HG03196 (cell line): Measurements from ENCODE around the gene TECPR1.

ENCODE experiments used
- ATAC-seq: cut with Tn5 transposase; IDR thresholded peaks from one replicate; pipeline ENCODE4 v1.9.1; 2021; ENCODE audit not compliant: unreplicated experiment

TECPR1 gene

DNA sequence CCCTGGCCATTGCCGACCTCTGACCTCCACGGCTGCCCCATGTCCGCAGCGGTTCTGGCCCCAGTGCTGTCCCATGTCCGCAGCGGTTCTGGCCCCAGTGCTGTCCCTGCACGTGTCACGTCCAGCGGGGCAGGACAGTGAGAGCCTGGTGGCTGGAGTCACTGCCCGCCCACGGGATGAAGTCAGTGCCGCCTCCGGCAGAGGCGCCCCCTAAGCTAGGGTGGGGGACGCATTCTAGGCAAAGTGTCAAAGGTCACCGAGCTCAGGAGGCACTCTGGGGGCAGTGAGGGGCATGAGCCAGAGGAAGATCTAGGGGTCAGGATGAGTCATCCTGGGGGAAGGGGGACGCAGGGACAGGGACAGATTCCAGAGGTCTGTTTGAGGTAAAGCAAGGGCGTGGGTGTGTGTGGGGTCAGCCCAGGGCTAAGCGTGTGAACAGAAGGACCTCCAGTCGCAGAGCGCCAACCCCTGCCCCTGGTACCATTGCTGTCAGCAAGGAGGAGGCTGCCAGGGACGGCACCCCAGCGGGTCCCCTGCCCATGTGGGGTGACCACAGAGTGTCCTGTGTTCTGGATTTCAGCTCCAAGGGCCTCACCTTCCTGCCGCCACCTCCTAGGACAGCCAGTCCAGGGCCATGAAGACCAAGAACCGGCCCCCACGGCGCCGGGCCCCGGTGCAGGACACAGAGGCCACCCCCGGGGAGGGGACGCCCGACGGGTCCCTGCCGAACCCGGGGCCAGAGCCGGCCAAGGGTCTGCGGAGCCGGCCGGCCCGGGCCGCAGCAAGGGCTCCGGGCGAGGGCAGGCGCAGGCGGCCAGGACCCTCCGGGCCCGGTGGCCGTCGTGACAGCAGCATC, 40.1 kb downstream of the TECPR1 start:
- no peak for ATAC-seq

DNA sequence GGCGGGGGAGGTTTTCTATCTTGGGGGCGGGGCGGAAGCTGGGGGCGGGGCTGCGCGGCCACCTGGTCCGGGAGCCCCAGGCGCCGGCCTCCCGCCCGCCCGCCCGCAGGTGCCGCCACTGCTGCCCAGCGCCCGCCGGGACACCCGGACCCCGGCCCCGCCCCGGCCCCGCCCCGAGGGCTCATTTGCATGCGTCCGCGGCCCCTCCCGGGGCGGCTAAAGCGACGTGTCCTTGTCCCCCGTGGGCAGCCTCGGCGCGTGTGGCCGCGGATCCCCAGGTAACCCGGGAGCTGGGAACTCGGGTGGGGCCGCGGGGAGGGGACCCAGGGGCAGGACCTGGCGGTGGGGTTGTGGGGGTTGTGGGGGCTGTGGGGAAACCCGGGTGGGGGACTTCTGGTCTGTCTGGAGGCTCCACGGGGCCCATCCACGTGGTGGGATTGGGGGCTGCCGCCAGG, 40.8 kb downstream of the TECPR1 start, which contains the start of gene BHLHA15:
Gene BHLHA15 (plus strand): TSS at position 219 of the 455 bp plus-strand sequence. CDS start 871 bp downstream, outside the sequence.
- ATAC-seq: no peak

DNA sequence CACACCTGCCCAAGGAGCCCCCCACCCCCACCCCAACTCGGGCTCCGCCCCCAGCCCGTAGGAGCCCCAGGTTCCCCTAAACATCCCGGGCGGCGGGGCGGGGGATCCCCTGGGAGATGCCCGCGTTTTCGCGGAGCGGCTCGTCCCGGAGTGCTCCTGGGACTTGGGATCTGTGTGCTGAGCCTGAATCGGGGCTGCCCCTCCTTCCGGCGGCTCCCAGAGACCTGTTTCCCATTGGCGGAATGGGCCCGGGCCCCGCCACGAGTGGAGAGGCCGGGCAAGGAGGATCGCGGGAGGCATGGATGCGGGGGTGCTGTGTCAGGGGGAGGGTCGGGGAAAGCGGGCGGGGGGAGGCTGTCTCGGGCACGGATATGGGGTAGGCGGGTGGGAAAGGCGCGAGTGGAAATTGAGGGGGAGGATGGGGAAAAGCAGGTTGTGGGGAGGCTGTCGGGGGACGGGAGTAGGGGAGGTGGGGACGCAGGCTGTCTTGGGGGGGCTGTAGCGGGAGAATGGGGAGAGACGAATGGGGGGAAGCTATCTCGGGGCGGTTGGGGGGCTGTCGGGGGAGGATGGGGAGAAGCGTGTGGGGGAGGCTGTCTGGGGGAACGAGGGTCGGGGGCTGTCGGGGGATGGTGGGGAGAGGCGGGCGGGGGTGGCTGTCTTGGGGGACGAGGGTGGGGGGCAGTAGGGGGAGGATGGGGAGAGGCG, 41.4 kb downstream of the TECPR1 start:
- ATAC-seq: no peak

DNA sequence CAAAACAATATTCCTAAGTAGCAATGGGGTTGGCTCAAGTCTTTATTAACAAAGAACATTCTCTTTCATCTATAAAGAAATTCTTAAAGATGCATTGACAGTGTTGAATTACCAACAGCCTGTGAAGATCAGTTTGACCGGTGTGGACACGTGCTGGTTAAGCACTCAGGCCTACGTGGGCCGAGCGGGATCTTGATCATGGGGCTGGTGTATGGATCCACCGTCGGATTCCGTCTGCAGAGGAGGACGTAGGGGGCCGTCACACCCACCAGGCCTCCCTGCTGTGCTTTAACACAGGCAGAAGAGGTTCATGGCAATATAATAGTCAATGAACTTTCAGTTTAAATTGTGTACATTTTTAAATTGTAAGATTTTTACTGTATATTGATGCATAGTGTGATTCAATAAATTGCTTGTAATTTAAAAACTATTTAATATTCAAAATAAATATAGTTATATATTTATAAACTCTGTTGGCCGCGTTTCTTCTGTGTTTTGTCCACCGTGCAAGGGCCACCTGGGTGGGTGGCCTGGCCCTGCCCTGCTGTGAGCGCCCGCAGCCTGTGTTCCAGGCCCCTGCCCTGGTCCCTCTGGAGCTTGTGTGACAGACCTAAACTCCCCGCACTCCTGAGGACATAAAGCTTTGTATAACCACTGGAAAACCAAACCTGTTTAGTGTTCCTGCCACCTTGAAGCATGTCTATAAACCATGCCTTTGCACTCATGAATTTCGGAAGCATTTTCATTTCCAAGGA, 42.7 kb downstream of the TECPR1 start:
- ATAC-seq: no peak

DNA sequence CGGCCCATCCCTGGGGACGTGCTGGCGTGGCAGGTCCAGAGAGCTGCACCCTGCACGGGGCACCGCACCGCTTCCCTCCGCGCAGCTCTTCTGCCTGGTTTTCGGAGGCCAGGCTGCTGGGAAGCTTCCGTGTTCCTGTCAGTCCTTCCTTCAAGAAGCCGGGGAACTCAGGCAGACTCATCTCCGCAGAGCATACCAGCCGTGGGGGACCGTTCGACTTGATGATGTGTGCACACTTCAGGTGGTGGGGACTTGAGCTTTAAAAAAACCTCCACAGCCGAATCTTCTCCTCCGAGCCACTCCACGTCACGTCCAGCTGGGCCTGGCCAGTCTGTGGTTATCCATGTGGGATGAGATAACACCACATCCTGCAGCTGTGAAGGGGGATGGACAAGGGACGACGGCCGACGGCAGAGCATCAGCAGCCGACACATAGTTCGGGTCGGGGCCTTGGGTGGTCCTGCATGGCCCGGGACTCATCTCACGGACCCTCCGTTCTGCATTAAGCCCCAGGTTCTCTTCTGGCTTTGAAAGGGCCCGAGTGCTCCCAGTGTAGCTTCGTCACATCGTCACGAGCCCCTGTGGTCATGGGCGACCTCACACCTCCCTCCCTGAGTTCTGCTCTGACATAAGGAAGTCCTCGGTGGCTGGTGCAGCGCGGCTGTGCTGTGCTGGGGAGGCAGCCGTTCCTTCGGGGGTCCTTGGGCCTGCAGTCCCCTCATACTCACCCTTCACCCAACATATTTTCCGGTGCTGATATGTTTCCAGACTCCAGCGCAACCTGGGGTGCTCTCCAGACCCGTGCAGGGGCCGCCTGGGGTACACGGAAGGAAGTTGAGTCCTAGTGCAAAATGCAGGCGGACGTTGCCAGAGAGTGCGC, 45.3 kb downstream of the TECPR1 start:
- no peak for ATAC-seq

DNA sequence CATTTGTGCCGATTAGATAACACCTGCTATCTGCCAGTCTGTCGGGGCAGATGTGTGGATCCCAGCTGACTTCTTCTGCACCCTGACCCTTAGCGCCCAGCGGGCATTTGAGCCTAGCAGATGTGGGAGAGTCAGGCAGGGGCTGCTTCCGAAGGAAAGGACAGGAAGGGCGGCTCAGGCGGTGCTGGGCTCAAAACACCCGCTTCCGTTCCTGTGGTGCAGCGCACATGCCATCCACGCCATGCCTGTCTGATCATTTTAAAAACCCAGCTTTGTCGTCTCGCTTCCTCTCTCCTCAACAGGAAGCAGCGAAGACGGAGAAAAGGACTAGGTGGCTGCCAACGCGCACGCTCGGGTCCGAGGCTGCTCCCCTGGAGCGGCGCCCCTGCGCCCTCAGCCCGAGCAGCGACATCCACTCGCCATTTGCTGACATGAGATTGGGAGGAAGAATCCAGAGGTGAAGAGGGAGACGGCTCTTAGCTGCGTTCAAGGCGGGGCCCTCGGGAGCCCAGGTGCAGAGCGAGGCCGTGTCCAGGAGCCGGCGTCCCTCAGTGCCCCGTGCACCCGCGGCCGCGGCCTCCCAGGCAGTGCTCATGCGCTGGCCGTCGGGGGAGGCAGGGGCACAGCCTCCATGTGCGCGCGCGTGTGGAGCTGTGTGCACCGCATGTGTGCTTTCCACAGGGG, 46.7 kb downstream of the TECPR1 start:
- ATAC-seq: no peak

DNA sequence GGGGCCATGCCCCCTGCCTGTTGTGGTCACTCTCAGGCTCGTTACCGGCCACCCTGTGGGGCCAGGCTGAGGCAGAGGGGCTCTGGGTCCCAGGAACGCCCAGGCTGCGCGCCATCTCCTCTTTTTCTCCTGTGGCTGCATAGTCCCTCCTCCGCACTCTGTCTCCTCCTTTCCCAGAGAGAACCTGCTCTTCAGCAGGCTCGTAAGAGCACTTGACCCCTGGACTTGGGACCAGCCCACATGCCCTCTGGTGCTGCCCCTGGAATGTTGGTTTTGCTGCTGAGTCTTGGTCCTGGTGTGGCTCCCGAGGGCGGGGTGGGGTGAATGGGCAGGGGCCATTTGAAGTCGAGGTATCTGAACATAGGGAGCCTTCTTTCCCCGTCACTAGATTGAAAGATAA, 47.4 kb downstream of the TECPR1 start:
- ATAC-seq: no peak

DNA sequence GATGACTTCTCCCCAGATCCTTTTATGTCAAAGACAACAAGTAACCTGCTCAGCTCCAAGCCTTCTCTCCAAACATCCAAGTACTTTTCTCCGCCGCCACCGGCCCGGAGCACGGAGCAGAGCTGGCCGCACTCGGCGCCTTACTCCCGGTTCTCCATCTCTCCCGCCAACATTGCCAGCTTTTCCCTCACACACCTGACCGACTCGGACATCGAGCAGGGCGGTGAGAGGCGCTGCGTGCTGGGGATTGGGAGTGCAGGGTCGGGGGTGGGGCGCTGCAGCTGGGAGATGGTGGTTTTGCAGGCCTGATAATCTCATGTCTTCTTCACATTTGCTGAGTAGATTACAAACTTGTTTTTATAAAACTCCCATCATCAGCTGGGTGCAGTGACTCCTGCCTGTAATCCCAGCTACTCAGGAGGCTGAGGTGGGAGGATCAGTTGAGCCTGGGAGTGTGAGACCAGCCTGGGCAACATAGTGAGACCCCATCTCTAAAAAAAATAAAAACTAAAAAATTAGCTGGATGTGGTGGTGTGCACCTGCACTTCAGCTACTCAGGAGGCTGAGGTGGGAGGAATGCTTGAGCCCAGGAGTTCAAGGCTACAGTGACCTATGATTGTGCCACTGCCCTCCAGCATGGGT, 47.9 kb downstream of the TECPR1 start:
- ATAC-seq: no peak

DNA sequence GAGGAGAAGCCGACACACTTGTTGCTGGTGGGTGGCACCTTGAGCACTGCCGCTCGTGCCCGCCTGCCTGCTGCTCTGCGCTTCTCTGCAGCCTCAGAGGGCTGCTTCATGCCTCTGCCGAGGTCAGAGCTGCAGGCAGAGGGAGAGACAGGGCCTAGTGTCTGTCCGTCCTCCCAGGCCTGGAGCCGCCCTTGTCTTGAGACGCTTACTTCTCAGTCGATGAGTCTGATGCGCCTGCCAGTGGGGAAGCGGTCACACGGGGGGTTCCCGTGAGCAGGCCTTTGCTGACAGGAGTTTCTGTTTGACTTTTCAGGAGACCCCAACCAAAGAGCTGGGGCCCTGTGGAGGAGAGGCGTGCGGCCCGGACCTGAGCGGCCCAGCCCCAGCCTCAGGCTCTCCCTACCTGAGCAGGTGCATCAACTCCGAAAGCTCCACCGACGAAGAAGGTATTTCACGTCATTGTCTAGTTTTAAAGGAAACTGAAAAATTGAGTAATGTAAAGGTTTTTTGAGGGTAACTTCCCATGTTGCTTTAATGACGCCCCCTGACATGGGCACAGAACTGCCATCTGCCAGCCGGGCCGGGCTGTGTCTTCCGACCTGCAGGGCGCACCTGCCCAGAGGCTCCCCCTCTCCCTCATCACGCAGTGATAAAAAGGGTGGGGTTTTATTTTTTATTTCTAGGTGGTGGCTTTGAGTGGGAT, 48.6 kb downstream of the TECPR1 start:
- peak; percentile 32 for ATAC-seq

DNA sequence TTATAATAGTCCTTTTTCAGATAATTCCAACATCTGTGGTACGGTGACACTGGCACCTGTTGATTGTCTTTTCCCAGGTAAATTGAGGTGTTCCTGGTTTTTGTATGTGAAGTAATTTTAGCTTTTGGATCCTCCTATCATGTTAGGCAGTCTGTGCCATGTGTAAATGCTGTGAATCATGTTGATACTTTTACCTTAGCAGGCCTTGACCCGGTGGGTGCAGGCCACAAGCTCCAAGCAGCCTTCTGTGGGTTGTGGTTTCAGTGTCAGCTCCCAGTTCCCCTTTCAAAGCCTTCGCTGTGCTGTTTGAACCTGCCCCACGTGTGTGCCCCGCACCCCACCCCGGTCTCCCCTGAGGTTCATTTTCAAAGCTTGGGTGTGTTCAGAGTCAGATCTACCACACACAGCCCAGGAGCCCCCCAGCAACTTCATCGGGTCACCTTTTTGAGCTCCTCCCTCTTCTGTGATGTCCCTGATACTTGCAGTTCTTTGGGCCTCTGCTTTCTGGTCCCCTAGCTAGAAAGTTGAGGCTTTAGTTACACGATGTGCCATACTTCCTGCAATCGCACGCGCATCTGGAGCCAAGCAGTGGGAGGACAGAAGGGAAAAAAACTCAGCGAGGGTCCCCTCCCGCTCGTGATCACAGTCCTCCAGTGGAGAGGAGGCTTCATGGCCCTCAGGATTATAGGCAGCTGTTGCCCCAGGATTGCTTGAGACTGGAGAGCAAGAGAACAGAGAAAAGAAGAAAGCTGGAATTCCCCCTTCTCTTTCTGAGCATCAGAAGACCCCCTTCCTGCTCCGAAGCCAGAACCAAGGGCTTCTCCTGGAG, 49.5 kb downstream of the TECPR1 start:
- ATAC-seq: peak; percentile 92

DNA sequence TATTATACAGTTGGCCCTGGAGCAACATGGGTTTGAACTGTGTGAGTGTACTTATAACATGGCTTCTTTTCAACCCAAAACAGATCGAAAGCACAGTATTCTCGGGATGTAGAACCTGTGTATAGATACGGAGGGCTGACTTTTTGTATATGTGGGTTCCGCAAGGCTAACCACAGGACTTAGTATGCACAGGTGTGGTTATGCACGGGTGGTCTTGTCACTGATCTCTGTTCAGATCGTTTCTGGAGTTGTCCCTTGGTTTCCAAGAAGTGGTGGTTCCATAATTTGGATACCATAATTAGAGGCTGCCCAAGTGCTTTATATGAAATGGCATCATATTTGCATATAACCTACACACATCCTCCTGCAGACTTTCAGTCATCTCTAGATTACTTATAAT, 51.7 kb downstream of the TECPR1 start:
- ATAC-seq: peak; percentile 37

DNA sequence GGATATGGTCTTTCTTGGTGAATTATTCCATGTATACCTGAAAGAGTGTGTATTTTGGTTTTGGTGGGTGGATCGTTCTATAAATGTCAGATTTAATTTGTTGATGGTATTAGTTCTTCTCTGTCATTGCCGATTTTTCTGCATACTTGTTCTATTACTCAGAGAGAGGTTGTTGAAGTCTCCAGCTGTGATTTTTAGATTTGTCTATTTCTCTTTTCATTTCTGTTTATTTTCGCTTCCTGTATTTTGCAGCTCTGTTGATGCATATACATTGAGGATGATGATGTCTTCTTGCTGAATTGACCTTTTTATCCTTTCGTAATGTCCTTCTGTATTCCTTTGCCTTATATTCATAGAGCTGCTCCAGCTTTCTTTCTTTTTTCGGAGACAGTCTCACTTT, 52.9 kb downstream of the TECPR1 start:
- no peak for ATAC-seq

DNA sequence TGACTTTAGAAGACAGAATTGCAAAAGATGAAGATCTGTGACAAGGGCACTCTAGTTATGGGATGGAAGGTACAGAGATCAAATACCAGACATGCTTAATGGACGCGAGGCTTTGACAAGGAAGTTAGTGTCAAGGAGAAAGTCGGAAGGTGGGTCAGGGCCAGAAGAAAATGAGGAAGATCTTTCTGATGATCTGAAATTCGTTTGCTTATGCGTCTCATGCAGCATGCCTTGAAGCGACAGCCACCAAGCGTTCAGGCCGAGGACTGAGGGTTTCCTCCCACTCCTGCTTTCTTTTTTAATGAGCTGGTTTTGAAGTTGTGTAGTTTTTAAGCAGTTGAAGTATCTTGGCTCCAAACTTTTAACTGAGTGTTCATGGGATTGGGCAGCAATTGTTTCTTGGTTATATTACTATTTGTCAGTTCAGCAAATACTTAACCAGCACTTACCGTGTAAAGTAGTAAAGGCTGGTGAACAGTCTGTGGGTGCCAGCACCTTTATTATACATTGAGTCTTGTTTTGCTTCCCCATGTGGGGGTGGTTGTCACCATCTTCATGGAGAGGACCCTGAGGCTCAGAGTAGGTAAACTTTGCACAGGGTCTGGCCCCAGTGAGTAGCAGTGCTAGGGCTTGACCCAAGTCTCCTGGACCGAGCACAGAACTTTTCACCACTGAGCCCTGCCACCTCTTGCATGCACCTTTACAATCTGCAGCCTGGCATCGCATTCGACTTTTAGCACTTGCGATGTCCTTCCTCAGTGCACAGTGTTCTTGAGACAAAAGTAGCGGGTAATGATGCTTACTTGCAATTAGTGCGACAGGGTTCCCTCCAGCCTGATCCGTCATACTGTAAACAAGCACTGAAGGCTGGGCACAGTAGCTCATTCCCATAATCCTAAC, 55.1 kb downstream of the TECPR1 start:
- no peak for ATAC-seq

DNA sequence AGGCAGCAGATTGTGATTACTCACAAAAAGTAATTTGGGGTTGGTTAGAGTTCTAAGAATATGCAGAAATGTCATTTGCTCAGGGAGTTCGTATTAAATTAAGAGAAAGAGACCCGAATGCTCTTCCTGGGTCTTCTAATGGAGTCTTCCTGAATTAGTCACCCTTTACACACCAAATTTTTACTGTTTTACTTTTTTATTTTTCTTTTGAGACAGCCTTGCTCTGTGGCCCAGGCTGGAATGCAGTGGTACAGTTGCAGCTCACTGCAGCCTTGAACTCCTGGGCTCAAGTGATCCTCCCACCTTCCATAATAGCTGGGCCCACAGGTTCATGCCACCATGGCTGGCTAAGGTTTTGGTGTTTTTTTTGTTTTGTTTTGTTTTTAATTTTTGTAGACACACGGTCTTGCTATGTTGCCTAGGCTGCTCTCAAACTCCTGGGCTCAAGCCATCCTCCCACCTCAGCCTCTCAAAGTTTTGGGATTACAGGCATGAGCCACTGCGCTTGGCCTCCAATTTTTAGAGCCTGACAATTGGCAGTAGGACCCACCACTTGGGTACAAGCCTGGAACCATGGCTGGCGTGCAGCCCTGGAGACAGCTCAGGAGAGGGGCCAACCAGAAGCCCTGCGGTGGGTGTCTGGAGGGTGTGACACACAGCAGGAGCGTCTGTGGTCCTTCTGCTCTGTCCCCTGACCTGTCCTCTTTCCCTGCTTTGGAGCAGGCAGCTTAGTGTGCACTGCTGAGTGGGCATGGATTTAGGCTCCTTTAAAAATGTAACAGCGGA, 57.2 kb downstream of the TECPR1 start:
- ATAC-seq: no peak

DNA sequence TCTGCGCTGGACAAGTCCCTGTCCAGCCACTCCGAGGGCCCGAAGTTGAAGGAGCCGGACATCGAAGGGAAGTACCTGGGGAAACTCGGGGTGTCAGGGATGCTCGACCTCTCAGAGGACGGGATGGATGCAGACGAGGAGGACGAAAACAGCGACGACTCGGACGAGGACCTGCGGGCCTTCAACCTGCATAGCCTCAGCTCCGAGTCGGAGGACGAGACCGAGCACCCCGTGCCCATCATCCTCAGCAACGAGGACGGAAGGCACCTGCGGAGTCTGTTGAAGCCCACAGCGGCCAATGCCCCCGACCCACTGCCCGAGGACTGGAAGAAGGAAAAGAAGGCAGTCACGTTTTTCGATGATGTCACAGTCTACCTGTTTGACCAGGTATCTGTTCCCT, 57.8 kb downstream of the TECPR1 start:
- ATAC-seq: no peak
